ENCODE data around the gene MEI1.

DNA sequence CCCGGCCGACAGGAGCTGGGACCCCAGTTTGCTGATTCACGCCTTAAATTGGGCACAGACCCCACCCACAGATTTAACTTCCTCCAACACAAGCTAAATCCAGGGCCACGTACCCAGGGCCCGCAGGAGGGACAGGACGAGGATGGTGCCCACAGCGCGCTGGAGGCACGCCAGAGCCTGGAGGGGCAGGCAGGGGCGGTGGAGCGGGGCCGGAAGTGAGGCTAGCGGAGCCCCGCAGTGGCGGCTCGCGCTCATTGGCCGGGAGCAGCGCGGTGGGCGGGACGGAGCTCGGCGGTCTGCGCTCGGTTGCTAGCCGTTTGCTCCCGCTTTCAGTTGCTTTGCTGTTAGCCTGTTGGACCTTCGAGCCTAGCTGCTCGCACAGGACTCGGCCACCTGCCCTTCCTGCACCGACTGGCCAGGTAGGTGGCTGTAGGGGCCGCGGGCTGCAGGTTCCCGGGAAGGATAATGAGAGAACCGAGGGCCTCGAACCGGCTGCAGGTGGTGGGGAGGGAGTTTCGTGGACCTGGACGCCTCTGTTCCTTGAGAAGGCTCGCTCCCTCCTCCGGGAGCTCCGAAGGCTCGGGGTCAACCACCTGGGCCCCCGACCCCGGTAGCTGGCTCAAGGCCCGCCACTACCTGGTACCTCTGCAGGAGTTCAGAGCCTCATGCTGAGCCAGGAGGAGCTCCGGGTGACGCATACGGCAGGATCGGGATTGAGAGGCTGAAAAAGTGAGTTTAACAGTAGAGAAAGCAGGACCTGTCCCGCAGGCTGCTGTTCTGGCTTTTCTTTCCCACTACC is 101.2 kb downstream of the MEI1 start, which contains the start of gene CCDC134:
- TF ChIP-seq EZH2 (IDR thresholded peaks at IDR 0.05; ENCODE audit: insufficient read depth, low read length) = no peak
- TF ChIP-seq, protein P1, sequence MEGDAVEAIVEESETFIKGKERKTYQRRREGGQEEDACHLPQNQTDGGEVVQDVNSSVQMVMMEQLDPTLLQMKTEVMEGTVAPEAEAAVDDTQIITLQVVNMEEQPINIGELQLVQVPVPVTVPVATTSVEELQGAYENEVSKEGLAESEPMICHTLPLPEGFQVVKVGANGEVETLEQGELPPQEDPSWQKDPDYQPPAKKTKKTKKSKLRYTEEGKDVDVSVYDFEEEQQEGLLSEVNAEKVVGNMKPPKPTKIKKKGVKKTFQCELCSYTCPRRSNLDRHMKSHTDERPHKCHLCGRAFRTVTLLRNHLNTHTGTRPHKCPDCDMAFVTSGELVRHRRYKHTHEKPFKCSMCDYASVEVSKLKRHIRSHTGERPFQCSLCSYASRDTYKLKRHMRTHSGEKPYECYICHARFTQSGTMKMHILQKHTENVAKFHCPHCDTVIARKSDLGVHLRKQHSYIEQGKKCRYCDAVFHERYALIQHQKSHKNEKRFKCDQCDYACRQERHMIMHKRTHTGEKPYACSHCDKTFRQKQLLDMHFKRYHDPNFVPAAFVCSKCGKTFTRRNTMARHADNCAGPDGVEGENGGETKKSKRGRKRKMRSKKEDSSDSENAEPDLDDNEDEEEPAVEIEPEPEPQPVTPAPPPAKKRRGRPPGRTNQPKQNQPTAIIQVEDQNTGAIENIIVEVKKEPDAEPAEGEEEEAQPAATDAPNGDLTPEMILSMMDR (IDR thresholded peaks at IDR 0.05; ENCODE audit: insufficient read depth, low read depth, low read length) = no peak
